Mesenchymal stem cell (in vitro differentiated cells and primary cell): ENCODE results near the gene DDX18.
A peak's percentile ranks its signal among the peaks of the same experiment; 100 is the strongest.

ENCODE experiments used
- DNase-seq: peaks from one replicate; pipeline ENCODE4 v3.0.0-alpha.2; 2013
- H2AFZ ChIP-seq: one replicate; pipeline ENCODE4 v1.6.1; 2013; ENCODE audit warnings: low read depth, mild to moderate bottlenecking, control low read depth, inconsistent platforms, low read length, moderate library complexity
- H2AK5ac ChIP-seq: 2 replicates; pipeline ENCODE4 v1.6.1; 2013; ENCODE audit warnings: low read length, moderate library complexity, mild to moderate bottlenecking, inconsistent platforms; ENCODE audit not compliant: severe bottlenecking
- H2BK120ac ChIP-seq: one replicate; pipeline ENCODE4 v1.6.1; 2013; ENCODE audit warnings: low read depth, mild to moderate bottlenecking, inconsistent platforms, low read length, moderate library complexity
- H2BK12ac ChIP-seq, 2 experiments: one replicate each; pipeline ENCODE4 v1.6.1; 2013; ENCODE audit warnings: inconsistent platforms in 2 of 2, low read length in 2 of 2, mild to moderate bottlenecking in 2 of 2, moderate library complexity in 2 of 2, control low read depth in 1 of 2
- H2BK15ac ChIP-seq: one replicate; pipeline ENCODE4 v1.6.1; 2013; ENCODE audit warnings: mild to moderate bottlenecking, low read depth, inconsistent platforms; ENCODE audit not compliant: poor library complexity, severe bottlenecking
- H2BK5ac ChIP-seq: 2 replicates; pipeline ENCODE4 v1.6.1; 2013; ENCODE audit warnings: low read depth, mild to moderate bottlenecking, low read length, control low read depth, inconsistent platforms; ENCODE audit not compliant: poor library complexity, severe bottlenecking
- H3K14ac ChIP-seq, 2 experiments: one replicate each; pipeline ENCODE4 v1.6.1; 2013; ENCODE audit warnings: inconsistent platforms in 2 of 2, low read length in 2 of 2, control low read depth in 1 of 2, mild to moderate bottlenecking in 1 of 2, moderate library complexity in 1 of 2
- H3K18ac ChIP-seq, 2 experiments: one replicate each; pipeline ENCODE4 v1.6.1; 2013; ENCODE audit warnings: inconsistent platforms in 2 of 2, low read length in 2 of 2, control low read depth in 1 of 2, low read depth in 1 of 2, mild to moderate bottlenecking in 1 of 2
- H3K23ac ChIP-seq, 2 experiments: one replicate each; pipeline ENCODE4 v1.6.1; 2013; ENCODE audit warnings: inconsistent platforms in 2 of 2, low read length in 2 of 2, mild to moderate bottlenecking in 2 of 2, moderate library complexity in 2 of 2, control low read depth in 1 of 2
- H3K27ac ChIP-seq: 2 replicates; pipeline ENCODE4 v1.5.1; 2013; ENCODE audit warnings: mild to moderate bottlenecking, moderate library complexity, low read length, control low read depth, inconsistent platforms; ENCODE audit not compliant: poor library complexity, severe bottlenecking
- H3K27me3 ChIP-seq, 2 experiments: 2 replicates each; pipeline versions ENCODE4 v1.6.1 to v1.7.0; 2013; ENCODE audit warnings: low read length in 2 of 2, mild to moderate bottlenecking in 2 of 2, moderate library complexity in 2 of 2, control low read depth in 1 of 2, inconsistent platforms in 1 of 2; ENCODE audit not compliant: control insufficient read depth in 1 of 2, insufficient read depth in 1 of 2
- H3K36me3 ChIP-seq, 2 experiments: 2 replicates each; pipeline versions ENCODE4 v1.6.1 to v1.7.0; 2013; ENCODE audit warnings: low read length in 2 of 2, control low read depth in 1 of 2, inconsistent platforms in 1 of 2, low read depth in 1 of 2, mild to moderate bottlenecking in 1 of 2; ENCODE audit not compliant: insufficient read depth in 2 of 2, control insufficient read depth in 1 of 2
- H3K4ac ChIP-seq, 2 experiments: one replicate each; pipeline ENCODE4 v1.6.1; 2013; ENCODE audit warnings: inconsistent platforms in 2 of 2, low read length in 2 of 2, mild to moderate bottlenecking in 2 of 2, moderate library complexity in 2 of 2, control low read depth in 1 of 2, low read depth in 1 of 2
- H3K4me1 ChIP-seq: 2 replicates; pipeline ENCODE4 v1.6.1; 2013; ENCODE audit warnings: low read depth, low read length, control low read depth; ENCODE audit not compliant: control insufficient read depth, insufficient read depth
- H3K4me2 ChIP-seq: 2 replicates; pipeline ENCODE4 v1.6.1; 2013; ENCODE audit warnings: low read length, mild to moderate bottlenecking, inconsistent platforms; ENCODE audit not compliant: poor library complexity, severe bottlenecking
- H3K4me3 ChIP-seq, 2 experiments: 2 replicates each; pipeline versions ENCODE4 v1.5.1 to v1.7.0; 2013; ENCODE audit warnings: low read length in 2 of 2, mild to moderate bottlenecking in 2 of 2, control low read depth in 1 of 2, low read depth in 1 of 2; ENCODE audit not compliant: insufficient read depth in 1 of 2
- H3K79me1 ChIP-seq: replicated peaks from 2 replicates; pipeline ENCODE4 v1.6.1; 2013; ENCODE audit warnings: mild to moderate bottlenecking, control low read depth, low read length, inconsistent platforms; ENCODE audit not compliant: poor library complexity, severe bottlenecking
- H3K9ac ChIP-seq: 2 replicates; pipeline ENCODE4 v1.7.0; 2013; ENCODE audit warnings: mild to moderate bottlenecking, low read length, moderate library complexity
- H3K9me3 ChIP-seq: 2 replicates; pipeline ENCODE4 v1.7.0; 2013; ENCODE audit warnings: mild to moderate bottlenecking, low read length; ENCODE audit not compliant: control insufficient read depth
- H4K8ac ChIP-seq: one replicate; pipeline ENCODE4 v1.6.1; 2013; ENCODE audit warnings: inconsistent platforms, mild to moderate bottlenecking, low read length, moderate library complexity
- H4K91ac ChIP-seq: one replicate; pipeline ENCODE4 v1.6.1; 2013; ENCODE audit warnings: mild to moderate bottlenecking, low read length, inconsistent platforms
- WGBS: methylation state at CpG from one replicate; pipeline ENCODE4 v1.1.7; 2013; ENCODE audit warnings: mixed read lengths; 5-methylcytosine and 5-hydroxymethylcytosine counted together

Gene DDX18

DNA sequence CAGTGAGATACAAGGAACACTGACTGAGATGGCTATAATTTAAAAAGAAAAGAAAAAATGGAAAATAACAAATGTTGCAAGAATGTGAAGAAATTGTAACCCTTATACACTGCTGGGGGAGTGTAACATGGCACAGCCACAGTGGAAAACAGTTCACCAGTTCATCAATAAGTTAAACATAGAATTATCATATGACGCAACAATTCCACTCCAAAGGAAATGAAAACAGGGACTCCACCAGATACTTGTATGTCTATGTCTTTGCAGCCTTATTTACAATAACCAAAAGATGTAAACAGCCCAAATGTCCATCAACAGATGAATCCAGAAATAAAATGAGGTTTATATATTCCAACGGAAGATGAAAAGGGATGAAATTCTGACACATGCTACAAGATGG is 30.8 kb downstream of the DDX18 start:
- Histone ChIP-seq H3K4me3 (no peak overlapping the region), H3K4ac (no peak overlapping the region), H2BK15ac (no peak overlapping the region), H3K79me1 (no peaks in the 10 kb centered on the region), H2BK120ac (no peak overlapping the region), H4K8ac (no peak overlapping the region), H3K9ac (no peak overlapping the region), H2AK5ac (no peak overlapping the region), H3K18ac (no peak overlapping the region), H3K27me3 (peaks cover 12 to 16% of the 10 kb centered on the region in 2 experiments), H2AFZ (no peak overlapping the region), H3K27ac (no peak overlapping the region), H3K14ac (no peak overlapping the region), H3K23ac (no peak overlapping the region), H2BK12ac (no peak overlapping the region), H3K9me3 (no peaks in the 10 kb centered on the region), H4K91ac (no peak overlapping the region), H2BK5ac (no peak overlapping the region), H3K36me3 (no peaks in the 10 kb centered on the region), H3K4me2 (no peak overlapping the region), H3K4me1 (no peaks in the 10 kb centered on the region)
- WGBS = 100% methylated on average over 1 of the region's 2 CpGs
- no peak for DNase-seq

GRCh38 chr2:117850015-117850414 is 35.5 kb downstream of the DDX18 start:
- no peaks in the 10 kb centered on the region for H3K36me3 ChIP-seq
- no peak overlapping the region for H2BK5ac ChIP-seq
- no peak overlapping the region for H4K8ac ChIP-seq
- WGBS = 9% methylated on average over 6 of the region's 7 CpGs
- H3K4ac ChIP-seq = peak overlapping the region in 1 of 2 experiments; percentile 35
- H3K18ac ChIP-seq = no peak overlapping the region
- H2BK12ac ChIP-seq = no peak overlapping the region
- no peak overlapping the region for H2BK120ac ChIP-seq
- no peak overlapping the region for H4K91ac ChIP-seq
- no peak overlapping the region for H2AFZ ChIP-seq
- H3K4me1 ChIP-seq = no peaks in the 10 kb centered on the region
- no peaks in the 10 kb centered on the region for H3K79me1 ChIP-seq
- peaks cover 21 to 28% of the 10 kb centered on the region in 2 experiments for H3K27me3 ChIP-seq
- H2BK15ac ChIP-seq = no peak overlapping the region
- no peak overlapping the region for H3K4me3 ChIP-seq
- no peak overlapping the region for H2AK5ac ChIP-seq
- H3K27ac ChIP-seq = no peak overlapping the region
- no peak overlapping the region for H3K23ac ChIP-seq
- H3K14ac ChIP-seq = no peak overlapping the region
- DNase-seq = no peak
- H3K9ac ChIP-seq = no peak overlapping the region
- H3K9me3 ChIP-seq = no peaks in the 10 kb centered on the region
- no peak overlapping the region for H3K4me2 ChIP-seq

DNA sequence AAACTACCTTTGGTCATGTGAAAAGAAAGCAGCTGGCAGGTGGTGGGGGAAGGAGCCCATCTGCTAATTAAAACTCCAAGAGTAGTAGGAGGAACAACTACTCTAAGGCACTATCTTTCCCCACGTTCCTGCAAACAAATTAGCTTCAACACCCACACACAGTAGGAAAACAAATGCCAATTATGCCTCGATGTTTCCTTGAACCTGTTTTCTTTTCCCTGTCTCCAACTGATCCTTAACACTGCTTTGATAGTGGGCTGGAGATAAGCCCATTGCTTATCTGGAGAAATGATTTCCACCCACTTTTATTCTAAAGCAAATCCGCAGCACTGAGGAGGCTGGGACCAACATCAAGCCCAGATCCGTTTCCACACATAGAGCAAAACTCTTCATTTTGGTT is 36.0 kb downstream of the DDX18 start:
- Histone ChIP-seq H3K4me3 (no peak overlapping the region), H2BK120ac (no peak overlapping the region), H2BK5ac (no peak overlapping the region), H3K4me2 (no peak overlapping the region), H3K9me3 (no peaks in the 10 kb centered on the region), H3K14ac (no peak overlapping the region), H2BK15ac (no peak overlapping the region), H4K8ac (no peak overlapping the region), H3K27ac (no peak overlapping the region), H2BK12ac (no peak overlapping the region), H3K9ac (no peak overlapping the region), H3K18ac (no peak overlapping the region), H3K36me3 (no peaks in the 10 kb centered on the region), H2AFZ (no peak overlapping the region), H3K23ac (no peak overlapping the region), H3K4ac (no peak overlapping the region), H3K79me1 (no peaks in the 10 kb centered on the region), H3K4me1 (peaks cover 3% of the 10 kb centered on the region), H2AK5ac (no peak overlapping the region), H3K27me3 (peaks cover 21 to 28% of the 10 kb centered on the region in 2 experiments), H4K91ac (no peak overlapping the region)
- no peak for DNase-seq
- WGBS = 0% methylated on average over 3 of the region's 4 CpGs

DNA sequence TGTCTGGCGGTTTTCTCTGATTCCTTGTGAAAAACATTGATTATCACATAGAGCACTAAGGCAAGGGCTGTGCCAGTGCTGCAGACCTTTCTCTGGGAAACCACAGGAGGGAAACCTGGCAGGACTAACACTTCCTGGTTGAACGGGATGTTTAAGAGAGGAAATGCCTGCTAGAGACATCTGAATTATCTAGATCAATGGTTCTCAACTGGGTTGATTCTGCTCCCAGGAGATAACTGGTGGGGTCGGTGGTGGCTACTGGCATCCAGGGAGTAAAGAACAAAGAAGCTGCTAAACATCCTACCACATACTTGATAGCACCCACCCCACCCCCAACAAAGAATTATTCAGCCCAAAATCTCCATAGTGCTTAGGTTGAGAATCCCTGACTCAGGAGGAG is 37.5 kb downstream of the DDX18 start:
- Histone ChIP-seq H3K27me3 (peaks cover 21 to 28% of the 10 kb centered on the region in 2 experiments), H2BK5ac (no peak overlapping the region), H3K23ac (no peak overlapping the region), H3K14ac (no peak overlapping the region), H4K91ac (no peak overlapping the region), H3K4me1 (peaks cover 5% of the 10 kb centered on the region), H2AFZ (no peak overlapping the region), H3K18ac (no peak overlapping the region), H4K8ac (no peak overlapping the region), H3K4me2 (no peak overlapping the region), H3K79me1 (no peaks in the 10 kb centered on the region), H3K9me3 (no peaks in the 10 kb centered on the region), H3K4ac (no peak overlapping the region), H2BK12ac (no peak overlapping the region), H3K36me3 (no peaks in the 10 kb centered on the region), H3K4me3 (no peak overlapping the region), H3K9ac (no peak overlapping the region), H2AK5ac (no peak overlapping the region), H3K27ac (no peak overlapping the region), H2BK120ac (no peak overlapping the region), H2BK15ac (no peak overlapping the region)
- WGBS = 47% methylated on average over 2 of the region's 3 CpGs
- no peak for DNase-seq
